ENCODE measurements around the gene ACVR1C.

DNA sequence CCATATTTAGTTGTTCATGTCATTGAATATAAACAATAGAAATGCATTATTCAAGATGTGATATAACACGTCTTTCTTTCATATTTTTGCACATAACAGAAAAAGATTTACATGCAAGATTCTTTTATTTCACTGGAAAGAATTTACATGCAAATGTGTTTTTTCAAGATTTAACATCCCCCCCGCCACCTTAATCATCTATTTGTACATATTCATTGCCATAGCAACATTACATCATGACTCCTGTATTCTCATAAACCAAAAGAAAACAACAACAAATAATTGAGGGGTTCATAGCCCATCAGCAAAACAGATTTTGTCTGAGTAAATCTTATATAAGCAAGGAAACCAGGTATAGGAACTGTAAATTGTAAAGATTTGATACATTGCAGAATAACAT, 3.2 kb upstream of the ACVR1C start:
- TF ChIP-seq, protein P1, sequence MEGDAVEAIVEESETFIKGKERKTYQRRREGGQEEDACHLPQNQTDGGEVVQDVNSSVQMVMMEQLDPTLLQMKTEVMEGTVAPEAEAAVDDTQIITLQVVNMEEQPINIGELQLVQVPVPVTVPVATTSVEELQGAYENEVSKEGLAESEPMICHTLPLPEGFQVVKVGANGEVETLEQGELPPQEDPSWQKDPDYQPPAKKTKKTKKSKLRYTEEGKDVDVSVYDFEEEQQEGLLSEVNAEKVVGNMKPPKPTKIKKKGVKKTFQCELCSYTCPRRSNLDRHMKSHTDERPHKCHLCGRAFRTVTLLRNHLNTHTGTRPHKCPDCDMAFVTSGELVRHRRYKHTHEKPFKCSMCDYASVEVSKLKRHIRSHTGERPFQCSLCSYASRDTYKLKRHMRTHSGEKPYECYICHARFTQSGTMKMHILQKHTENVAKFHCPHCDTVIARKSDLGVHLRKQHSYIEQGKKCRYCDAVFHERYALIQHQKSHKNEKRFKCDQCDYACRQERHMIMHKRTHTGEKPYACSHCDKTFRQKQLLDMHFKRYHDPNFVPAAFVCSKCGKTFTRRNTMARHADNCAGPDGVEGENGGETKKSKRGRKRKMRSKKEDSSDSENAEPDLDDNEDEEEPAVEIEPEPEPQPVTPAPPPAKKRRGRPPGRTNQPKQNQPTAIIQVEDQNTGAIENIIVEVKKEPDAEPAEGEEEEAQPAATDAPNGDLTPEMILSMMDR (IDR thresholded peaks at IDR 0.05) = no peak
- TF ChIP-seq POLR2A (IDR thresholded peaks at IDR 0.05) = no peak
